Endothelial cell of umbilical vein (primary cell): ENCODE data around the gene RPLP2. TPM values are rescaled to one million over a fixed set of nuclear protein-coding genes. Genes with fewer than 3 reads are reported as not detected.

Experiments used
- BruUV-seq: library from RNA; stranded (reverse); fragments of 400-500 nt; replicated peaks from 2 replicates; lab custom pipeline; 2021; lab: Mats Ljungman, UMichigan
- CTCF ChIA-PET: fragments of 300-600, 350-600 bp; sonication (Branson Sonifier 250); formaldehyde crosslinking; loops from one replicate; lab custom pipeline; 2021; ENCODE audit warnings: antibody characterized with exemption, inconsistent platforms; lab: Charles Lee
- POLR2A ChIA-PET: fragments of 300-600, 350-600 bp; sonication (Branson Sonifier 250); formaldehyde crosslinking; loops from one replicate; lab custom pipeline; 2021; ENCODE audit warnings: antibody characterized with exemption, inconsistent platforms; lab: Charles Lee
- DNase-seq: peaks from one replicate; pipeline ENCODE4 v3.0.0-alpha.2; 2011; ENCODE audit warnings: low read depth, low spot score
- FAIRE-seq: peaks from 2 replicates; lab custom pipeline; 2011; peaks lifted over from hg19 to GRCh38; lab: Jason Lieb, UNC
- H2AFZ ChIP-seq: 2 replicates; pipeline ENCODE4 v1.6.0; 2012; ENCODE audit warnings: low read depth, low read length, control low read depth, inconsistent platforms
- H3K27ac ChIP-seq: 2 replicates; pipeline ENCODE4 v1.5.1; 2011; ENCODE audit warnings: low read depth, mild to moderate bottlenecking, control low read depth, low read length, moderate library complexity; ENCODE audit not compliant: insufficient read depth
- H3K27me3 ChIP-seq, 2 experiments: 2 replicates each; pipeline versions ENCODE4 v1.6.0 to v1.6.1; 2011; ENCODE audit warnings: low read length in 2 of 2, mixed read lengths in 1 of 2; ENCODE audit not compliant: control insufficient read depth in 2 of 2, insufficient read depth in 2 of 2
- H3K36me3 ChIP-seq, 2 experiments: 2 replicates in 1 of 2; 3 replicates in 1 of 2; pipeline ENCODE4 v1.5.1; 2011; ENCODE audit warnings: low read length in 2 of 2, mild to moderate bottlenecking in 1 of 2, moderate library complexity in 1 of 2; ENCODE audit not compliant: control insufficient read depth in 2 of 2, insufficient read depth in 2 of 2; ENCODE audit errors: extremely low read depth in 1 of 2
- H3K4me1 ChIP-seq: 3 replicates; pipeline ENCODE4 v1.5.1; 2011; ENCODE audit warnings: mild to moderate bottlenecking, low read length; ENCODE audit not compliant: control insufficient read depth, insufficient read depth; ENCODE audit errors: extremely low read depth
- H3K4me2 ChIP-seq: 2 replicates; pipeline ENCODE4 v1.6.1; 2011; ENCODE audit warnings: low read length, control low read depth, mixed read lengths; ENCODE audit not compliant: insufficient read depth
- H3K4me3 ChIP-seq, 3 experiments: fragments of 200-600 bp in 1 of 3; sonication (generic), shearing (Covaris generic) in 1 of 3; replicated peaks in 1 of 3; 2 replicates each; pipeline ENCODE4 v1.5.1; 2011 to 2016; ENCODE audit warnings: control low read depth in 3 of 3, low read length in 3 of 3, mild to moderate bottlenecking in 2 of 3, inconsistent platforms in 1 of 3, low read depth in 1 of 3, moderate library complexity in 1 of 3; ENCODE audit not compliant: insufficient read depth in 1 of 3
- H3K79me2 ChIP-seq: 2 replicates; pipeline ENCODE4 v1.6.0; 2012; ENCODE audit warnings: low read length, inconsistent platforms; ENCODE audit not compliant: control insufficient read depth, insufficient read depth
- H3K9ac ChIP-seq: replicated peaks from 2 replicates; pipeline ENCODE3; 2011; ENCODE audit warnings: low read length, control low read depth; ENCODE audit not compliant: insufficient read depth; ENCODE audit errors: extremely low read depth
- H3K9me1 ChIP-seq: replicated peaks from 3 replicates; pipeline ENCODE4 v1.6.0; 2011; ENCODE audit warnings: mild to moderate bottlenecking, low read length; ENCODE audit not compliant: control insufficient read depth, insufficient read depth; ENCODE audit errors: extremely low read depth
- H3K9me3 ChIP-seq: replicated peaks from 2 replicates; pipeline ENCODE4 v1.5.1; 2012; ENCODE audit warnings: low read length, inconsistent platforms; ENCODE audit not compliant: control insufficient read depth, insufficient read depth
- H4K20me1 ChIP-seq: replicated peaks from 2 replicates; pipeline ENCODE3; 2011; ENCODE audit warnings: mild to moderate bottlenecking, low read length; ENCODE audit not compliant: control insufficient read depth, insufficient read depth; ENCODE audit errors: extremely low read depth
- CTCF ChIP-seq, 2 donors: IDR thresholded peaks; 1 replicate in 1 of 2; 2 replicates in 1 of 2; pipeline ENCODE4 v1.5.1; 2011; ENCODE audit warnings: low read length in 2 of 2, mild to moderate bottlenecking in 2 of 2, moderate library complexity in 2 of 2, control low read depth in 1 of 2, inconsistent platforms in 1 of 2, low read depth in 1 of 2; ENCODE audit not compliant: insufficient read depth in 1 of 2; ENCODE audit errors: extremely low read depth in 1 of 2
- EZH2 ChIP-seq: IDR thresholded peaks from 2 replicates; pipeline ENCODE4 v1.6.1; 2012; ENCODE audit warnings: borderline replicate concordance, low read depth, mild to moderate bottlenecking, moderate library complexity, low read length, inconsistent platforms; ENCODE audit not compliant: severe bottlenecking
- FOS ChIP-seq: IDR thresholded peaks from 2 replicates; pipeline ENCODE4 v1.6.1; 2011; ENCODE audit warnings: mild to moderate bottlenecking, low read length, moderate library complexity, borderline replicate concordance; ENCODE audit not compliant: insufficient read depth
- GATA2 ChIP-seq: IDR thresholded peaks from 2 replicates; pipeline ENCODE4 v1.7.0; 2011; ENCODE audit warnings: low read depth, mild to moderate bottlenecking, moderate library complexity, mixed read lengths, low read length; ENCODE audit not compliant: insufficient read length, insufficient read depth
- JUN ChIP-seq: IDR thresholded peaks from 2 replicates; pipeline ENCODE4 v1.6.1; 2011; ENCODE audit warnings: borderline replicate concordance, low read depth; ENCODE audit not compliant: insufficient read length, insufficient read depth
- MAX ChIP-seq: IDR thresholded peaks from 2 replicates; pipeline ENCODE4 v1.6.1; 2011; ENCODE audit not compliant: insufficient read depth, insufficient read length
- MYC ChIP-seq: IDR thresholded peaks from one replicate; pipeline ENCODE4 v1.6.1; 2011; ENCODE audit warnings: mild to moderate bottlenecking, low read depth, low read length
- POLR2A ChIP-seq: IDR thresholded peaks from 2 replicates; pipeline ENCODE4 v1.6.1; 2012; ENCODE audit warnings: low read depth, mild to moderate bottlenecking, control low read depth, low read length
- POLR2AphosphoS5 ChIP-seq: IDR thresholded peaks from 2 replicates; pipeline ENCODE4 v1.6.1; 2012; ENCODE audit warnings: low read depth, mild to moderate bottlenecking, control low read depth, low read length, moderate library complexity; ENCODE audit not compliant: insufficient read depth
- dilution Hi-C: fragments of 300-500 bp; cut with MboI; formaldehyde crosslinking; loops from one replicate; pipeline ENCODE4 v1.15.0; 2019; ENCODE audit warnings: low sequenced_read_pairs; ENCODE audit not compliant: extremely low pct_ligation_motif_present
- intact Hi-C: fragments of 100-400 bp; cut with micrococcal nuclease; formaldehyde crosslinking; loops from one replicate; pipeline ENCODE4 v1.10.0; 2022
- polyA plus RNA-seq, 4 experiments: library from polyadenylated mRNA; depleted of rRNA in 3 of 4; stranded (reverse) in 3 of 4; unstranded in 1 of 4; fragments of >200 nt; gene quantifications; 2 replicates each; pipeline versions ENCODE4 v1.2.1 to v1.2.3, GENCODE V29; 2011 to 2012; ENCODE audit warnings: missing spikeins in 1 of 4
- total RNA-seq: library from RNA; stranded (reverse); gene quantifications from 2 replicates; pipeline ENCODE4 v1.2.3, GENCODE V29; 2021

RPLP2 gene
- total and polyA plus RNA-seq, 2 donors (not counting 3 experiments of a cell fraction or from before 2014, with no cell fraction given), result 1,579 to 1,739 TPM

GRCh38 chr11:843818-844692 lies 34.3 kb downstream of the RPLP2 start:
- Histone ChIP-seq H2AFZ (no peak overlapping the region), H3K9ac (peak overlapping the region; percentile 92), H3K4me1 (peaks cover 39% of the 10 kb centered on the region), H3K27ac (peak overlapping the region; percentile 83), H3K9me3 (no peaks in the 10 kb centered on the region), H4K20me1 (no peaks in the 10 kb centered on the region), H3K9me1 (no peaks in the 10 kb centered on the region), H3K79me2 (peaks cover 43% of the 10 kb centered on the region), H3K4me2 (peak overlapping the region; percentile 82), H3K4me3 (peak overlapping the region in 2 of 3 experiments; percentile 8 to 94), H3K36me3 (peaks cover 7 to 14% of the 10 kb centered on the region in 2 experiments), H3K27me3 (no peaks in the 10 kb centered on the region)
- TF ChIP-seq GATA2, result no peak
- TF ChIP-seq JUN, result no peak
- peak; percentile 99 for TF ChIP-seq MYC
- no peak for TF ChIP-seq EZH2
- peak; percentile 68 for TF ChIP-seq POLR2A
- TF ChIP-seq FOS, result peak; percentile 74
- peak; percentile 98 for TF ChIP-seq POLR2AphosphoS5
- TF ChIP-seq CTCF (IDR thresholded peaks at IDR 0.05; ENCODE audit: extremely low read depth in 1 of 2, insufficient read depth in 1 of 2, low read depth in 1 of 2, low read length in 2 of 2), result peak in 1 of 2 donors; percentile 15
- TF ChIP-seq MAX, result peak; percentile 91
- DNase-seq (peak; percentile 91), FAIRE-seq (peak; percentile 94)
- intact Hi-C loops (loop anchor here (1.0 to 2.0 kb wide), 3 partner anchors 9 to 67 kb away; partner anchors contain the start of genes CHID1 and RPLP2), dilution Hi-C loops (no loop called here)
- POLR2A ChIA-PET, result interaction anchor here (0.5 to 4.1 kb wide), 8 partner anchors 10 to 59 kb away, joined by 3 to 28 read pairs (median 6); partner anchors contain the start of genes CD151, PNPLA2 and RPLP2
- CTCF ChIA-PET, result interaction anchor here (1.2 to 3.3 kb wide), 5 partner anchors 10 to 207 kb away, joined by 4 to 19 read pairs (median 6); partner anchors contain the start of genes AP2A2 and CD151
- no TSS peak for BruUV-seq
